H7 (cell line): Measurements from ENCODE around the gene ARAF. TPM values are rescaled to one million over a fixed set of nuclear protein-coding genes. Genes with fewer than 3 reads are reported as not detected.
A peak's percentile ranks its signal among the peaks of the same experiment; 100 is the strongest.

Source experiments
- DNase-seq: peaks from one replicate; pipeline ENCODE4 v3.0.0; 2012
- H3K27me3 ChIP-seq: 2 replicates; pipeline ENCODE4 v1.6.0; 2011; ENCODE audit warnings: mild to moderate bottlenecking, low read length; ENCODE audit not compliant: control insufficient read depth, insufficient read depth
- H3K36me3 ChIP-seq: replicated peaks from 2 replicates; pipeline ENCODE4 v1.5.1; 2011; ENCODE audit warnings: low read length; ENCODE audit not compliant: control insufficient read depth, insufficient read depth
- H3K4me3 ChIP-seq: 2 replicates; pipeline ENCODE4 v1.5.1; 2011; ENCODE audit warnings: low read depth, mild to moderate bottlenecking, control low read depth, low read length, moderate library complexity; ENCODE audit not compliant: insufficient read depth
- total RNA-seq: library from RNA; depleted of rRNA; stranded (reverse); fragments of >200 nt; shearing (Covaris generic); gene quantifications from 2 replicates; pipeline ENCODE4 v1.2.3, GENCODE V29; 2014

ARAF gene
- total RNA-seq, 1 experiment from 2014 or later: 38.2 TPM

- Histone ChIP-seq H3K36me3 (peaks cover 2% of the 10 kb centered on the region), H3K27me3 (no peaks in the 10 kb centered on the region), H3K4me3 (peak overlapping the region; percentile 48)
- DNase-seq: peak; percentile 88
Measured at GRCh38 chrX:47573341-47574075, 12.5 kb downstream of the ARAF start.

GRCh38 chrX:47574076-47574546, 13.1 kb downstream of the ARAF start:
- DNase-seq: peak; percentile 85
- peak overlapping the region; percentile 48 for H3K4me3 ChIP-seq
- no peaks in the 10 kb centered on the region for H3K27me3 ChIP-seq
- peaks cover 2% of the 10 kb centered on the region for H3K36me3 ChIP-seq

- peak; percentile 71 for DNase-seq
- Histone ChIP-seq H3K36me3 (peaks cover 2% of the 10 kb centered on the region), H3K4me3 (peak overlapping the region; percentile 48), H3K27me3 (no peaks in the 10 kb centered on the region)
Measured at GRCh38 chrX:47574547-47575301, 13.7 kb downstream of the ARAF start.

GRCh38 chrX:47576021-47576898, 15.3 kb downstream of the ARAF start:
- DNase-seq: no peak
- Histone ChIP-seq H3K4me3 (no peak overlapping the region), H3K36me3 (peaks cover 2% of the 10 kb centered on the region; the same call in 1 of the 2 replicates), H3K27me3 (no peaks in the 10 kb centered on the region)

- H3K4me3 ChIP-seq: no peak overlapping the region
- H3K27me3 ChIP-seq: no peaks in the 10 kb centered on the region
- no peaks in the 10 kb centered on the region for H3K36me3 ChIP-seq
- no peak for DNase-seq
Measured at GRCh38 chrX:47577424-47577823, 16.4 kb downstream of the ARAF start.

GRCh38 chrX:47577901-47578300, 16.9 kb downstream of the ARAF start:
- Histone ChIP-seq H3K36me3 (no peaks in the 10 kb centered on the region), H3K4me3 (no peak overlapping the region), H3K27me3 (no peaks in the 10 kb centered on the region)
- no peak for DNase-seq

GRCh38 chrX:47578692-47579091, 17.7 kb downstream of the ARAF start:
- Histone ChIP-seq H3K36me3 (no peaks in the 10 kb centered on the region), H3K27me3 (no peaks in the 10 kb centered on the region), H3K4me3 (no peak overlapping the region)
- DNase-seq: peak; percentile 33

GRCh38 chrX:47579537-47579936, 18.5 kb downstream of the ARAF start:
- DNase-seq: no peak
- Histone ChIP-seq H3K4me3 (no peak overlapping the region), H3K36me3 (no peaks in the 10 kb centered on the region), H3K27me3 (no peaks in the 10 kb centered on the region)

- peak; percentile 90 for DNase-seq
- Histone ChIP-seq H3K27me3 (no peaks in the 10 kb centered on the region), H3K4me3 (peak within 1 kb of the TSS; percentile 46), H3K36me3 (no peaks in the 10 kb centered on the region)
Measured at GRCh38 chrX:47581731-47582647, 21.0 kb downstream of the ARAF start, which contains the start of gene TIMP1. TIMP1 (plus strand) TSS chrX:47582436; CDS start chrX:47583416, 980 bp downstream.

- H3K36me3 ChIP-seq: no peaks in the 10 kb centered on the region
- DNase-seq: no peak
- H3K27me3 ChIP-seq: no peaks in the 10 kb centered on the region
- no peak overlapping the region for H3K4me3 ChIP-seq
Measured at GRCh38 chrX:47583240-47583861, 22.3 kb downstream of the ARAF start.

GRCh38 chrX:47584714-47585113, 23.7 kb downstream of the ARAF start:
- no peak for DNase-seq
- H3K27me3 ChIP-seq: no peaks in the 10 kb centered on the region
- no peak overlapping the region for H3K4me3 ChIP-seq
- H3K36me3 ChIP-seq: no peaks in the 10 kb centered on the region

GRCh38 chrX:47585273-47585672, 24.3 kb downstream of the ARAF start:
- DNase-seq: peak; percentile 57
- Histone ChIP-seq H3K36me3 (no peaks in the 10 kb centered on the region), H3K27me3 (no peaks in the 10 kb centered on the region), H3K4me3 (no peak overlapping the region)

GRCh38 chrX:47586043-47586787, 25.2 kb downstream of the ARAF start:
- Histone ChIP-seq H3K27me3 (no peaks in the 10 kb centered on the region), H3K36me3 (no peaks in the 10 kb centered on the region), H3K4me3 (no peak overlapping the region)
- DNase-seq: peak; percentile 49
